Tibial nerve (tissue), 4 donors: ENCODE data around the gene PYROXD2.

Experiments
- EP300 ChIP-seq, 2 donors: sonication (generic); formaldehyde crosslinking; IDR thresholded peaks; one replicate each; pipeline ENCODE4 v1.6.1; 2017; ENCODE audit warnings: antibody characterized with exemption in 2 of 2, mild to moderate bottlenecking in 1 of 2
- POLR2A ChIP-seq, 2 donors: fragments of 450-650 bp; IDR thresholded peaks; one replicate each; pipeline ENCODE4 v1.6.1; 2017; ENCODE audit warnings: antibody characterized with exemption in 2 of 2, mild to moderate bottlenecking in 2 of 2, moderate library complexity in 2 of 2
- TF ChIP-seq, protein P1 (sequence below), 5 experiments: fragments of 200-600 bp in 3 of 5; fragments of 450-650 bp in 2 of 5; sonication (generic) in 3 of 5; IDR thresholded peaks; one replicate each; pipeline ENCODE4 v1.5.1; 2016 to 2019; ENCODE audit warnings: antibody characterized with exemption in 5 of 5, mild to moderate bottlenecking in 3 of 5, moderate library complexity in 2 of 5

GRCh38 chr10:98423691-98424120 is 8.7 kb upstream of the PYROXD2 start:
- TF ChIP-seq POLR2A (IDR thresholded peaks at IDR 0.05) (no peak), EP300 (IDR thresholded peaks at IDR 0.05) (no peak)
- TF ChIP-seq, protein P1, sequence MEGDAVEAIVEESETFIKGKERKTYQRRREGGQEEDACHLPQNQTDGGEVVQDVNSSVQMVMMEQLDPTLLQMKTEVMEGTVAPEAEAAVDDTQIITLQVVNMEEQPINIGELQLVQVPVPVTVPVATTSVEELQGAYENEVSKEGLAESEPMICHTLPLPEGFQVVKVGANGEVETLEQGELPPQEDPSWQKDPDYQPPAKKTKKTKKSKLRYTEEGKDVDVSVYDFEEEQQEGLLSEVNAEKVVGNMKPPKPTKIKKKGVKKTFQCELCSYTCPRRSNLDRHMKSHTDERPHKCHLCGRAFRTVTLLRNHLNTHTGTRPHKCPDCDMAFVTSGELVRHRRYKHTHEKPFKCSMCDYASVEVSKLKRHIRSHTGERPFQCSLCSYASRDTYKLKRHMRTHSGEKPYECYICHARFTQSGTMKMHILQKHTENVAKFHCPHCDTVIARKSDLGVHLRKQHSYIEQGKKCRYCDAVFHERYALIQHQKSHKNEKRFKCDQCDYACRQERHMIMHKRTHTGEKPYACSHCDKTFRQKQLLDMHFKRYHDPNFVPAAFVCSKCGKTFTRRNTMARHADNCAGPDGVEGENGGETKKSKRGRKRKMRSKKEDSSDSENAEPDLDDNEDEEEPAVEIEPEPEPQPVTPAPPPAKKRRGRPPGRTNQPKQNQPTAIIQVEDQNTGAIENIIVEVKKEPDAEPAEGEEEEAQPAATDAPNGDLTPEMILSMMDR (IDR thresholded peaks at IDR 0.05), result no peak
